Gastrocnemius medialis (tissue), 4 donors: Measurements from ENCODE around the gene ATIC. TPM values are rescaled to one million over a fixed set of nuclear protein-coding genes. Genes with fewer than 3 reads are reported as not detected.

Experiments used
- ATAC-seq, 2 donors: fragments of 150-250 bp; one replicate each; pipeline ENCODE4 v1.9.1; 2016
- DNase-seq, 2 donors: peaks; one replicate each; pipeline ENCODE4 v3.0.0-alpha.2; 2019
- H3K27ac ChIP-seq, 4 donors: fragments of 200-600 bp; sonication (generic); 1 replicate in 1 of 4; 2 replicates in 3 of 4; pipeline ENCODE4 v1.5.1; 2016 to 2018; ENCODE audit warnings: mild to moderate bottlenecking in 2 of 4, moderate library complexity in 1 of 4
- H3K27me3 ChIP-seq, 3 donors: fragments of 200-600 bp; sonication (generic) in 2 of 3; 1 replicate in 1 of 3; 2 replicates in 2 of 3; pipeline versions ENCODE4 v1.5.1 to v1.6.0; 2016 to 2019; ENCODE audit warnings: mild to moderate bottlenecking in 1 of 3, moderate library complexity in 1 of 3
- H3K36me3 ChIP-seq, 2 donors: fragments of 200-600 bp; sonication (generic) in 1 of 2; one replicate each; pipeline ENCODE4 v1.5.1; 2017 to 2018
- H3K4me1 ChIP-seq, 2 donors: fragments of 200-600 bp; sonication (generic) in 1 of 2; one replicate each; pipeline ENCODE4 v1.5.1; 2016 to 2017; ENCODE audit warnings: mild to moderate bottlenecking in 2 of 2
- H3K4me3 ChIP-seq, 4 donors: fragments of 200-600 bp; sonication (generic) in 3 of 4; 1 replicate in 1 of 4; 2 replicates in 3 of 4; pipeline ENCODE4 v1.5.1; 2016 to 2019; ENCODE audit warnings: mild to moderate bottlenecking in 2 of 4
- H3K9me3 ChIP-seq, 3 donors: fragments of 200-600 bp; sonication (generic) in 2 of 3; 1 replicate in 1 of 3; 2 replicates in 2 of 3; pipeline ENCODE4 v1.5.1; 2016 to 2019
- CTCF ChIP-seq, 5 experiments: fragments of 450-650 bp in 3 of 5; fragments of 200-600 bp in 2 of 5; sonication (generic) in 2 of 5; IDR thresholded peaks in 4 of 5; conservative IDR thresholded peaks in 1 of 5; 1 replicate in 4 of 5; 2 replicates in 1 of 5; pipeline ENCODE4 v1.5.1; 2016 to 2019; ENCODE audit warnings: antibody characterized with exemption in 5 of 5, mild to moderate bottlenecking in 3 of 5, moderate library complexity in 3 of 5
- POLR2A ChIP-seq, 2 donors: fragments of 450-650 bp; IDR thresholded peaks; one replicate each; pipeline ENCODE4 v1.6.1; 2017; ENCODE audit warnings: antibody characterized with exemption in 2 of 2, mild to moderate bottlenecking in 2 of 2, moderate library complexity in 2 of 2
- in situ Hi-C, 4 donors: fragments of 200-750 bp; cut with MboI; loops; one replicate each; pipeline versions ENCODE4 v1.15.0 to v1.8.0; 2017; ENCODE audit warnings: low sequenced_read_pairs in 4 of 4
- intact Hi-C: fragments of 100-400 bp; cut with DNase I; formaldehyde crosslinking; loops from one replicate; pipeline ENCODE4 v1.15.1; 2023; ENCODE audit warnings: low total_unique reads
- total RNA-seq, 4 donors: library from RNA; depleted of rRNA; stranded (reverse); fragments of >200 nt; gene quantifications; one replicate each; pipeline versions ENCODE4 v1.1.0 to v1.2.3, GENCODE V29; 2016

ATIC gene
- total RNA-seq, 4 donors from 2014 or later, result 16.9 to 46.9 (median 41.8) TPM

- in situ Hi-C loops, result no loop called here
- DNase-seq (no peak), ATAC-seq (no peak)
- Histone ChIP-seq H3K27me3 (no peaks in the 10 kb centered on the region), H3K27ac (no peak overlapping the region), H3K4me1 (no peaks in the 10 kb centered on the region), H3K36me3 (peaks cover 0 to 8% of the 10 kb centered on the region in 2 donors), H3K4me3 (no peak overlapping the region), H3K9me3 (no peaks in the 10 kb centered on the region)
- intact Hi-C loops, result no loop called here
- TF ChIP-seq POLR2A (IDR thresholded peaks at IDR 0.05), result no peak
- TF ChIP-seq CTCF (IDR thresholded peaks at IDR 0.05 in 4 of 5, conservative IDR thresholded peaks at IDR 0.05 in 1 of 5), result no peak
Observed at GRCh38 chr2:215378045-215378444, 66.2 kb downstream of the ATIC start.

- Histone ChIP-seq H3K9me3 (no peaks in the 10 kb centered on the region), H3K27me3 (no peaks in the 10 kb centered on the region), H3K4me3 (no peak overlapping the region), H3K4me1 (no peaks in the 10 kb centered on the region), H3K27ac (no peak overlapping the region), H3K36me3 (peaks cover 0 to 8% of the 10 kb centered on the region in 2 donors)
- intact Hi-C loops (no loop called here), in situ Hi-C loops (no loop called here)
- TF ChIP-seq CTCF (IDR thresholded peaks at IDR 0.05 in 4 of 5, conservative IDR thresholded peaks at IDR 0.05 in 1 of 5), result no peak
- no peak for TF ChIP-seq POLR2A (IDR thresholded peaks at IDR 0.05)
- DNase-seq (no peak), ATAC-seq (no peak)
Observed at GRCh38 chr2:215379039-215379438, 67.2 kb downstream of the ATIC start.

- in situ Hi-C loops, result no loop called here
- Histone ChIP-seq H3K36me3 (peaks cover 0 to 4% of the 10 kb centered on the region in 2 donors), H3K27me3 (no peaks in the 10 kb centered on the region), H3K9me3 (no peaks in the 10 kb centered on the region), H3K27ac (no peak overlapping the region), H3K4me3 (no peak overlapping the region), H3K4me1 (no peaks in the 10 kb centered on the region)
- TF ChIP-seq CTCF (IDR thresholded peaks at IDR 0.05 in 4 of 5, conservative IDR thresholded peaks at IDR 0.05 in 1 of 5), result no peak
- TF ChIP-seq POLR2A (IDR thresholded peaks at IDR 0.05), result no peak
- ATAC-seq, result no peak
- DNase-seq, result no peak
- intact Hi-C loops, result no loop called here
Observed at GRCh38 chr2:215379948-215380347, 68.1 kb downstream of the ATIC start.

- intact Hi-C loops (no loop called here), in situ Hi-C loops (no loop called here)
- Histone ChIP-seq H3K27me3 (no peaks in the 10 kb centered on the region), H3K4me1 (no peaks in the 10 kb centered on the region), H3K27ac (no peak overlapping the region), H3K9me3 (no peaks in the 10 kb centered on the region), H3K4me3 (no peak overlapping the region), H3K36me3 (peaks cover 0 to 4% of the 10 kb centered on the region in 2 donors)
- TF ChIP-seq POLR2A (IDR thresholded peaks at IDR 0.05), result no peak
- TF ChIP-seq CTCF (IDR thresholded peaks at IDR 0.05 in 4 of 5, conservative IDR thresholded peaks at IDR 0.05 in 1 of 5), result no peak
- ATAC-seq, result no peak
- DNase-seq, result no peak
Observed at GRCh38 chr2:215380699-215381098, 68.8 kb downstream of the ATIC start.

GRCh38 chr2:215382011-215382410, 70.2 kb downstream of the ATIC start:
- TF ChIP-seq CTCF (IDR thresholded peaks at IDR 0.05 in 4 of 5, conservative IDR thresholded peaks at IDR 0.05 in 1 of 5), result no peak
- TF ChIP-seq POLR2A (IDR thresholded peaks at IDR 0.05), result no peak

More at GRCh38 chr2:215382011-215382410, 70.2 kb downstream of the ATIC start:
- intact Hi-C loops, result no loop called here
- ATAC-seq, result no peak
- no peak overlapping the region for H3K4me3 ChIP-seq
- no peaks in the 10 kb centered on the region for H3K9me3 ChIP-seq
- in situ Hi-C loops, result no loop called here
- DNase-seq, result no peak
- peaks cover 0 to 4% of the 10 kb centered on the region in 2 donors for H3K36me3 ChIP-seq
- H3K27me3 ChIP-seq, result no peaks in the 10 kb centered on the region
- H3K4me1 ChIP-seq, result no peaks in the 10 kb centered on the region
- no peak overlapping the region for H3K27ac ChIP-seq
